ENCODE results near the gene COX4I2.
"Not testable (repeated sequence)": the region's sequence is repeated elsewhere in the genome, so short reads cannot be mapped to it uniquely, and the experiment has no call there.

The COX4I2 gene

GRCh38 chr20:31637660-31638059 is at the start of gene COX4I2:
COX4I2 (plus strand) TSS chr20:31637912; CDS start chr20:31639018, 1,106 bp downstream.
- FAIRE-seq: no peak

DNA sequence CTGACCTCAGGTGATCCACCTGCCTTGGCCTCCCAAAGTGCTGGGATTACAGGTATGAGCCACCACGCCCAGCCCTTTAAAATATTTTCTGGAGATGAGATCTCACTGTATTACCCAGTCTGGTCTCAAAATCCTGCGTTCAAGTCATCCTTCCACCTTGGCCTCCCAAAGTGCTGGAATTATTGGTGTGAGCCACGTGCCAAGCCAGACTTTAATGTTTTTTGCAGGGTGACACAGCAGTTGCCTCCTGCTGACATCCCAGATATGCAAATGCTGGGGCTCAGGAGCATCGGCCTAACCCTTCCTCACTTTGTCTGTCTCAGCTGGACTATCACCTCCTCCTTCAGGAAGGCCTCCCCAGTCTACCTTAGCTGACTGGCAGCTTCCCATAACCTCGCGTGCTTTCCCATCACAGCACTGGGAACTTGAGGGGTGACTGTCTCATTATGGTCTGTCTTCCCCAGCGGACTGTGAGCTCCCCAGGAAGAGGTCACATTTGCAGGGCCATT is 46.9 kb upstream of the COX4I2 start:
- FAIRE-seq: no peak

GRCh38 chr20:31593221-31594001 is 44.3 kb upstream of the COX4I2 start:
- FAIRE-seq: no peak

DNA sequence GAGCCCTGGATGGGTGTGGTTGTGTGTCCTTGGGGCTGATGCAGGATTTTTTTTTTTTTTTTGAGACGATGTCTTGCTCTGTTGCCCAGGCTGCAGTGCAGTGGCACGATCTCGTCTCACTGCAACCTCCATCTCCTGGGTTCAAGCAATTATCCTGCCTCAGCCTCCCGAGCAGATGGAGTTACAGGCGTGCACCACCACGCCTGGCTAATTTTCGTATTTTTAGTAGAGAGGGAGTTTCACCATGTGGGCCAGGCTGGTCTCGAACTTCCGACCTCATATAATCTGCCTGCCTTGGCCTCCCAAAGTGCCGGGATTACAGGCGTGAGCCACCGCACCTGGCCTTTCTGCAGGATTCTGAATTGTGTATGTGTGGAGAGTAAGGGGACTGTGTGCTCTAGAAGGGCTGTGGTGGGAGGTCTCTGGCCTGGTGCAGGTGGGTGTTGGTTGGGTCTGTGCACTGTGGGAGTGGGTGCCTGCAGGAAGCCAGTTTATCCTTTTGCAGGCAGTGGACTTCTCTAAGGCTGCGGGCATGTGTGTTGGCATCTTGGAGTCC is 43.6 kb upstream of the COX4I2 start:
- no peak for FAIRE-seq

- no peak for FAIRE-seq
Measured at GRCh38 chr20:31594558-31595379, 42.9 kb upstream of the COX4I2 start.

GRCh38 chr20:31595380-31595653 is 42.4 kb upstream of the COX4I2 start:
- no peak for FAIRE-seq

- FAIRE-seq: peak; percentile 93
Measured at GRCh38 chr20:31595654-31596411, 41.9 kb upstream of the COX4I2 start.

DNA sequence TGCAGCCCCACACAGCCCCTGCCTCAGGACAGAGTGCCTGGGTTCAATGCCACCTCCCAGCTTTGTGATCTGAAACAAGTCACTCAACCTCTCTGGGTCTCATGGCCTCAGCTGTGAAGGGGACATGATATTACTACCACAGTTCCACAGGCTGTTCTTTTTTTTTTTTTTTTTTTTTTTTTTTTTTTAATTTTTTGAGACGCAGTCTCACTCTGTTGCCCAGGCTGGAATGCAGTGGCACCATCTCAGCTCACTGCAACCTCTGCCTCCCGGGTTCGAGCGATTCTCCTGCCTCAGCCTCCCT is 41.3 kb upstream of the COX4I2 start:
- FAIRE-seq: not testable (repeated sequence)

GRCh38 chr20:31596831-31597480 is 40.8 kb upstream of the COX4I2 start:
- FAIRE-seq: no peak

GRCh38 chr20:31597481-31597855 is 40.2 kb upstream of the COX4I2 start:
- FAIRE-seq: no peak

DNA sequence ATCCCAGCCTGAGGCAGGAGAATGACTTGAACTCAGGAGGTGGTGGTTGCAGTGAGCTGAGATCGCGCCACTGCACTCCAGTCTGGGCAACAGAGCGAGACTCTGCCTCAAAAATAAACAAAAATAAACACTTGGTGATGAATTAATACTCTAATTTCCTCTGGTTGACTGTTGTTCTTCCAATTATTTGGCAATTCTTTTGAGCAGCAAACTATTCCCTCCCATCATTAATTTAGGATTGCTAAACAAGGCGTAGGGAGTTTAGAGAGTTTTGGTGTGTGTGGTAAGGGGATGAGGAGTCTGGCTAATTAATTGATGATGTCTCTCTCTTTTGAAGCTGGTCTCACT is 35.3 kb upstream of the COX4I2 start:
- FAIRE-seq: no peak

DNA sequence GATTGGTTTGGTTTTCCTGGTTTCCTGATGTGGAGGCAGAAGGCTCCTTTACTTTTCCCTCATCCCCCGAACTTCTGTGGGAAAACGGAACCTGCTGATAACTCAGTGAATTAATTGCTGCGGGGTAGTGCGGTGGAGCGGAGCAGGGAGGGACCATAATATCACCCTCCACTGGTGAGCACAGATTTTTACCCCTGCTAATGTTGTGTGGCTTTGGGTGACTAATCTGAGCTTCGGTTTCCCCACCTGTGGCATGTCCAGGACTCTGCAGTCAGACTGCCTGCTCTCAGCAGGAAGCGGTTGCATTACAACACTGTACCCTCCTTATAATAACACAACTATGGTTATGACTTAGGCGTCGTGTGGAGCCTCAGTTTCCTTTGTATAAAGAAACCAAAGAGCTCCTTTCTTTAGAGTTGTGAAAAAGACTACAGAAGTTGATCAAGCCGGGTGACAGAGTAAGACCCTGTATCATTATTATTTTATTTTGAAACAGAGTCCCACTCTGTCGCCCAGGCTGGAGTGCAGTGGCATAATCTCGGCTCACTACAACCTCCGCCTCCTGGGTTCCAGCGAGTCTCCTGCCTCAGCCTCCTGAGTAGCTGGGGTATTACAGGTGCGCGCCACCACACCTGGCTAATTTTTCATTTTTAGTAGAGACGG is 34.8 kb upstream of the COX4I2 start:
- FAIRE-seq: no peak

GRCh38 chr20:31603822-31604566 is 33.7 kb upstream of the COX4I2 start:
- FAIRE-seq: peak; percentile 92

GRCh38 chr20:31604567-31605030 is 33.1 kb upstream of the COX4I2 start:
- no peak for FAIRE-seq

GRCh38 chr20:31605031-31605901 is 32.4 kb upstream of the COX4I2 start, which contains the start of gene ID1:
ID1 (plus strand) TSS chr20:31605289; CDS start chr20:31605388, 99 bp downstream.
- FAIRE-seq: peak; percentile 91

GRCh38 chr20:31605902-31606803 is 31.6 kb upstream of the COX4I2 start:
- FAIRE-seq: no peak

DNA sequence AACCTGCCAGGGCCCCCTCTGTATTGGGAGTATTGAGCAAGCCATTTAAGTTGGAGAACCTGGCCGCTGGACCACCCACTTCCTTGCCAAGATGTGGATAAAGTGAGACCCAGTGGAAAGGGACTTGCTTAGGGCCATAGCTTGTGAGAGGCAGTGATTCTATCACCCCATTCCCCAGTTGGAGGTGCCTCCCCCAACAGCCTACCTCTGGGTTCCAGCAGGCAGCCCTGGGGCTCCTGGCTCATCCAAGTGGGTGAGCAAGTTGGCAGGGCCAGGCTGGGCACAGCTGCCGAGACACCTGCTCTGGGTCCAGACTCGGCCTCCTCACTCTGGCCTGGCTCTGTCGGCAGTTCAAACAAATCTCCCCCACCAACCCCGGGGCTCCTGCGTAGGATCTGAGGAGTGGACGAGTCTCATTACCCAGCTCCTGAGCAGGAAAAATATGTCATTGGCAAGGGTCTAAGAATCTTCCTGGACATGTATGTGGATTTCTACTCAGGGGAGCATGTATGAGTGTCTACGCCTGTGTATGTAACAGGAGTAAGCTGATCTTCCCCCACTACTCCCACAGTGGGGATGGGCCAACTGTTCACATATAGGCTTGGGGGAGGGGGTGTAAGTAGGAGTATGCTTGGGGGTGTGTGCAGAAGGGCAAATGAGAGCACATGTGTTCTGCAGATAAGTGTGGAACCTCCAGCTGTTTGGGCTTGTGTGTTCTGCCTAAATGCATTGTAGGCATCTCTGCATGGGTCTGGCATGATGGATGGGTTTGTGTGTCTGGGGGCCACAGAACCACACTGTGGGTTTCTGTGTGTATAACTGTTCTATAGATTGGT is 30.7 kb upstream of the COX4I2 start:
- FAIRE-seq: no peak

DNA sequence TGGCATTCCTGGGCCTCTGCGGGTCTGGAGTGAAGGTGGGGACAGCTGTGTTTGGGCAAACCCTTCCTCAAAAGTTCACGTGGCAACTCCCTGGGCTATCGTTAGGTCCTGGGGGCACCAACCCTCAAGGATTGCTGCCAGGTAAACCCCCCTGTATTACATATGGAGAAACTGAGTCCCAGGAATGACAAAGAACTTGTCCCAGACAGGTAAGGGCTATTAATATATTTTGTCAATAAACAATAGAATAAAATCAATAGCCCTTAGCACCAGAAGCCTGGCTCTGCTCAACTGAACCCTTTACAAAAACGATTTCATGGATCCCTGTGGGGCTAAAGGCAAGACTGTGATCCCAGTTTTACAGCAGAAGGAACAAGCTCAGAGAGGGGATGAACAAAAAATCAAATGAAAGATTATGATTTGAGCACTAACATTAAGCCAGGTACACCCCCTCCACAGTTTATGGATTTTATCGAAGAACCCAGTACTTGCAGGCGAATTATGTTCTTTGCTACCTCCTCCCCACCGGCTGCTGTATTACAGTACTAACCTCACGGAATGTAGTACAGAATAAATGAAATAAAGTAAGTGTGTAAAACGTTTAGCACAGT is 30.0 kb upstream of the COX4I2 start:
- no peak for FAIRE-seq
